K562 (cell line): ENCODE measurements around the gene OARD1. TPM values are rescaled to one million over a fixed set of nuclear protein-coding genes. Genes with fewer than 3 reads are reported as not detected.

Experiments
- CGGBP1 ChIP-seq: fragments of 250-450 bp; sonication (Bioruptor Pico); IDR thresholded peaks from 2 replicates; pipeline ENCODE4 v1.9.0; 2021; ENCODE audit warnings: mild to moderate bottlenecking
- FOSL1 ChIP-seq: fragments of 200-800 bp; sonication (Bioruptor generic); conservative IDR thresholded peaks from 2 replicates; pipeline ENCODE4 v1.6.1; 2016; ENCODE audit warnings: missing genetic modification characterization, missing compliant biosample characterization
- GATAD2B ChIP-seq: fragments of 450-650 bp; IDR thresholded peaks from 2 replicates; pipeline ENCODE4 v1.6.1; 2017; ENCODE audit warnings: mild to moderate bottlenecking, borderline replicate concordance
- HEY1 ChIP-seq: fragments of 250-450 bp; sonication (Bioruptor Pico); IDR thresholded peaks from 2 replicates; pipeline ENCODE4 v1.5.0; 2020; ENCODE audit warnings: mild to moderate bottlenecking, moderate library complexity, borderline replicate concordance
- MAFK ChIP-seq: IDR thresholded peaks from 2 replicates; pipeline ENCODE4 v1.6.1; 2011; ENCODE audit warnings: low read length, improper control_type of control experiment
- NR2C1 ChIP-seq, 2 experiments: fragments of 450-650 bp; IDR thresholded peaks; 2 replicates each; pipeline ENCODE4 v1.6.1; 2017; ENCODE audit warnings: mild to moderate bottlenecking in 2 of 2, antibody characterized with exemption in 1 of 2, inconsistent platforms in 1 of 2, missing compliant biosample characterization in 1 of 2, missing genetic modification characterization in 1 of 2
- RBBP5 ChIP-seq: fragments of 200-600 bp; sonication (generic); IDR thresholded peaks from 2 replicates; pipeline ENCODE4 v1.6.1; 2012; ENCODE audit warnings: borderline replicate concordance, mild to moderate bottlenecking, low read length, control low read depth, inconsistent platforms; ENCODE audit not compliant: insufficient read depth, poor library complexity, severe bottlenecking
- SMARCC2 ChIP-seq: fragments of 450-650 bp; IDR thresholded peaks from 2 replicates; pipeline ENCODE4 v1.6.1; 2017; ENCODE audit warnings: antibody characterized with exemption, moderate library complexity, mild to moderate bottlenecking, low read depth
- SMARCE1 ChIP-seq: fragments of 450-650 bp; IDR thresholded peaks from 2 replicates; pipeline ENCODE4 v1.7.1; 2016; ENCODE audit warnings: mild to moderate bottlenecking
- THRAP3 ChIP-seq: fragments of 450-650 bp; IDR thresholded peaks from 2 replicates; pipeline ENCODE4 v1.6.1; 2016; ENCODE audit warnings: mild to moderate bottlenecking, inconsistent platforms, borderline replicate concordance
- TOE1 ChIP-seq, 2 experiments: fragments of 450-650 bp in 1 of 2; sonication (generic) in 1 of 2; formaldehyde crosslinking in 1 of 2; IDR thresholded peaks; 2 replicates each; pipeline versions ENCODE4 v1.7.1 to v1.8.0; 2016 to 2022; ENCODE audit warnings: borderline replicate concordance in 2 of 2, mild to moderate bottlenecking in 2 of 2, antibody characterized with exemption in 1 of 2, inconsistent platforms in 1 of 2, low read depth in 1 of 2, missing genetic modification reagents in 1 of 2, moderate library complexity in 1 of 2
- ZNF224 ChIP-seq: sonication (generic); formaldehyde crosslinking; IDR thresholded peaks from 2 replicates; pipeline ENCODE4 v1.8.0; 2022; ENCODE audit warnings: mild to moderate bottlenecking, missing genetic modification reagents
- polyA plus RNA-seq, 8 experiments: library from polyadenylated mRNA; depleted of rRNA in 4 of 8; stranded (reverse) in 5 of 8; unstranded in 3 of 8; fragments of >200 nt; fragmentation: Nextera tagmentation in 2 of 8; fragmentation: Illumina TruSeq in 1 of 8; extraction: Ambion mirVana in 2 of 8; extraction: Trizol in 1 of 8; gene quantifications; 2 replicates each; pipeline versions ENCODE4 v1.2.1 to v1.2.3, GENCODE V29; 2011 to 2014; ENCODE audit warnings: inconsistent platforms in 1 of 8, missing spikeins in 1 of 8
- total RNA-seq, 7 experiments: library from RNA; depleted of rRNA in 6 of 7; stranded (reverse); fragments of >200 nt in 6 of 7; fragmentation: Illumina TruSeq in 2 of 7; extraction: Trizol in 2 of 7; gene quantifications; 2 replicates each; pipeline versions ENCODE4 v1.2.1 to v1.2.3, GENCODE V29; 2011 to 2021; ENCODE audit warnings: low replicate concordance in 1 of 7
- TF ChIP-seq, protein P1 (sequence below): sonication (generic); formaldehyde crosslinking; IDR thresholded peaks from 2 replicates; pipeline ENCODE4 v1.8.1; 2023; ENCODE audit warnings: mild to moderate bottlenecking, missing genetic modification reagents
- TF ChIP-seq, protein P2 (sequence below): fragments of 250-450 bp; sonication (Bioruptor Pico); IDR thresholded peaks from 2 replicates; pipeline ENCODE4 v1.8.0; 2022; ENCODE audit warnings: moderate library complexity, mild to moderate bottlenecking, inconsistent platforms

OARD1 gene
- total and polyA plus RNA-seq, 9 of the 15 experiments (the other 6 are each of a cell fraction or from before 2014, with no cell fraction given), result 43.4 to 88.3 (median 61.1) TPM

DNA sequence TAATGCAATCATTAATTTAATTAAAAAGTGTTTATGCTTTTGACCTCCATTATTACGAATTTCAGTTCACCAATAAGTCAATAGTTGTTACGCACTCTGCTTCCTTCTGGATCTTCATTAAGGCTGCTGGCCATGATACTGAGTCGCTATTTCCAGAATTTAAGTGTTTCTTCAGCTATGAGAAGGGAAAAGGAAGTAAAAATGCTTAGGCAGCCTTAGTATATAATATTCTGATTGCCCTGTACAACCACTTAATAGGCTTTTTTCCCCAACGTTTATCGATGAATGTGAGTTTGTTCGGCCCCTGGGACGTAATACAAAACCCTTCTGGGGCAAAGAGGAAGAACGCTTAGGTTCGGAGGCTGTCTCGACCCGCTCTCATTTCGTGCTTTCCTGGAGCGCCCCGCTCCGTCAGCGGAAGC is 644 bp downstream of the OARD1 start (continued):
- TF ChIP-seq, protein P1, sequence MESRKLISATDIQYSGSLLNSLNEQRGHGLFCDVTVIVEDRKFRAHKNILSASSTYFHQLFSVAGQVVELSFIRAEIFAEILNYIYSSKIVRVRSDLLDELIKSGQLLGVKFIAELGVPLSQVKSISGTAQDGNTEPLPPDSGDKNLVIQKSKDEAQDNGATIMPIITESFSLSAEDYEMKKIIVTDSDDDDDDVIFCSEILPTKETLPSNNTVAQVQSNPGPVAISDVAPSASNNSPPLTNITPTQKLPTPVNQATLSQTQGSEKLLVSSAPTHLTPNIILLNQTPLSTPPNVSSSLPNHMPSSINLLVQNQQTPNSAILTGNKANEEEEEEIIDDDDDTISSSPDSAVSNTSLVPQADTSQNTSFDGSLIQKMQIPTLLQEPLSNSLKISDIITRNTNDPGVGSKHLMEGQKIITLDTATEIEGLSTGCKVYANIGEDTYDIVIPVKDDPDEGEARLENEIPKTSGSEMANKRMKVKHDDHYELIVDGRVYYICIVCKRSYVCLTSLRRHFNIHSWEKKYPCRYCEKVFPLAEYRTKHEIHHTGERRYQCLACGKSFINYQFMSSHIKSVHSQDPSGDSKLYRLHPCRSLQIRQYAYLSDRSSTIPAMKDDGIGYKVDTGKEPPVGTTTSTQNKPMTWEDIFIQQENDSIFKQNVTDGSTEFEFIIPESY, result no peak
- TF ChIP-seq SMARCC2 (0 out of 2 replicates have a peak, but pooled peaks have one; percentile 24), TOE1 (IDR thresholded peaks at IDR 0.05; ENCODE audit: borderline replicate concordance) (no peak), TOE1 (CRISPR knock-in tag; IDR thresholded peaks at IDR 0.05; ENCODE audit: borderline replicate concordance, low read depth) (no peak), MAFK (0 out of 2 replicates have a peak, but pooled peaks have one; percentile 6), THRAP3 (0 out of 2 replicates have a peak, but pooled peaks have one; percentile 23), FOSL1 (tag) (0 out of 2 replicates have a peak, but pooled peaks have one; percentile 35), ZNF224 (CRISPR knock-in tag) (no peak), HEY1 (no peak), CGGBP1 (peak; percentile 28; the same call in 1 of the 2 replicates), RBBP5 (peak; percentile 36), NR2C1 (IDR thresholded peaks at IDR 0.05) (0 out of 2 replicates have a peak, but pooled peaks have one; percentile 29), NR2C1 (tag; IDR thresholded peaks at IDR 0.05) (no peak), GATAD2B (peak; percentile 46; the same call in 1 of the 2 replicates), SMARCE1 (0 out of 2 replicates have a peak, but pooled peaks have one; percentile 49)
- TF ChIP-seq, protein P2, sequence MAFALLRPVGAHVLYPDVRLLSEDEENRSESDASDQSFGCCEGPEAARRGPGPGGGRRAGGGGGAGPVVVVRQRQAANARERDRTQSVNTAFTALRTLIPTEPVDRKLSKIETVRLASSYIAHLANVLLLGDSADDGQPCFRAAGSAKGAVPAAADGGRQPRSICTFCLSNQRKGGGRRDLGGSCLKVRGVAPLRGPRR (CRISPR knock-in tag), result no peak
